ENCODE results near the gene POLD3. TPM values are rescaled to one million over a fixed set of nuclear protein-coding genes. Genes with fewer than 3 reads are reported as not detected.

Gene POLD3
- total RNA-seq, 1 experiment from 2014 or later: 18.9 TPM

GRCh38 chr11:74685905-74686304, 93.5 kb downstream of the POLD3 start:
- Histone ChIP-seq H3K4me3 (replicated peaks in 1 of 2; ENCODE audit: low read depth in 1 of 2, low read length in 2 of 2) (no peak overlapping the region), H2AFZ (ENCODE audit: low read depth, low read length, poor library complexity, severe bottlenecking) (no peak overlapping the region), H3K9me3 (ENCODE audit: control insufficient read depth in 1 of 2, insufficient read depth in 1 of 2, low read depth in 1 of 2, low read length in 2 of 2) (no peaks in the 10 kb centered on the region), H3K9ac (ENCODE audit: low read length) (no peak overlapping the region), H3K36me3 (ENCODE audit: control insufficient read depth in 1 of 2, insufficient read depth in 2 of 2, low read length in 2 of 2) (no peaks in the 10 kb centered on the region), H3K27ac (ENCODE audit: low read depth, low read length) (no peak overlapping the region), H3K27me3 (ENCODE audit: insufficient read depth, low read length) (no peaks in the 10 kb centered on the region), H3K9me2 (ENCODE audit: insufficient read depth) (no peaks in the 10 kb centered on the region), H4K20me1 (ENCODE audit: insufficient read depth) (no peaks in the 10 kb centered on the region), H3K4me1 (ENCODE audit: control insufficient read depth in 1 of 2, insufficient read depth in 2 of 2, low read length in 2 of 2) (peaks cover 0 to 9% of the 10 kb centered on the region in 2 experiments; a peak in 1 of 4 replicates), H3K4me2 (ENCODE audit: low read length) (no peak overlapping the region), H3K79me2 (ENCODE audit: insufficient read depth, low read length) (no peaks in the 10 kb centered on the region)
- intact Hi-C loops (cut with micrococcal nuclease): no loop called here
- ChIA-PET RAD21 (ENCODE audit: low non-redundant PET in 1 of 2, low total read pairs in 2 of 2, uncharacterized antibody in 2 of 2, unreplicated experiment in 2 of 2) (no interaction called here), POLR2A (no interaction called here), CTCF (interaction anchor here (0.9 kb wide), 1 partner anchor 17 kb away, joined by 3 read pairs; no protein-coding TSS in a partner anchor)
- no TSS peak for BruUV-seq (replicated peaks)
- no peak for DNase-seq (ENCODE audit: low read depth, low spot score)
- TF ChIP-seq MAX (IDR thresholded peaks at IDR 0.05): no peak
- no peak for TF ChIP-seq RAD21 (IDR thresholded peaks at IDR 0.05; ENCODE audit: low read depth)
- no peak for TF ChIP-seq EGR1 (IDR thresholded peaks at IDR 0.05; ENCODE audit: low read depth)
- TF ChIP-seq, protein P1, sequence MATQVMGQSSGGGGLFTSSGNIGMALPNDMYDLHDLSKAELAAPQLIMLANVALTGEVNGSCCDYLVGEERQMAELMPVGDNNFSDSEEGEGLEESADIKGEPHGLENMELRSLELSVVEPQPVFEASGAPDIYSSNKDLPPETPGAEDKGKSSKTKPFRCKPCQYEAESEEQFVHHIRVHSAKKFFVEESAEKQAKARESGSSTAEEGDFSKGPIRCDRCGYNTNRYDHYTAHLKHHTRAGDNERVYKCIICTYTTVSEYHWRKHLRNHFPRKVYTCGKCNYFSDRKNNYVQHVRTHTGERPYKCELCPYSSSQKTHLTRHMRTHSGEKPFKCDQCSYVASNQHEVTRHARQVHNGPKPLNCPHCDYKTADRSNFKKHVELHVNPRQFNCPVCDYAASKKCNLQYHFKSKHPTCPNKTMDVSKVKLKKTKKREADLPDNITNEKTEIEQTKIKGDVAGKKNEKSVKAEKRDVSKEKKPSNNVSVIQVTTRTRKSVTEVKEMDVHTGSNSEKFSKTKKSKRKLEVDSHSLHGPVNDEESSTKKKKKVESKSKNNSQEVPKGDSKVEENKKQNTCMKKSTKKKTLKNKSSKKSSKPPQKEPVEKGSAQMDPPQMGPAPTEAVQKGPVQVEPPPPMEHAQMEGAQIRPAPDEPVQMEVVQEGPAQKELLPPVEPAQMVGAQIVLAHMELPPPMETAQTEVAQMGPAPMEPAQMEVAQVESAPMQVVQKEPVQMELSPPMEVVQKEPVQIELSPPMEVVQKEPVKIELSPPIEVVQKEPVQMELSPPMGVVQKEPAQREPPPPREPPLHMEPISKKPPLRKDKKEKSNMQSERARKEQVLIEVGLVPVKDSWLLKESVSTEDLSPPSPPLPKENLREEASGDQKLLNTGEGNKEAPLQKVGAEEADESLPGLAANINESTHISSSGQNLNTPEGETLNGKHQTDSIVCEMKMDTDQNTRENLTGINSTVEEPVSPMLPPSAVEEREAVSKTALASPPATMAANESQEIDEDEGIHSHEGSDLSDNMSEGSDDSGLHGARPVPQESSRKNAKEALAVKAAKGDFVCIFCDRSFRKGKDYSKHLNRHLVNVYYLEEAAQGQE (IDR thresholded peaks at IDR 0.05; ENCODE audit: low read depth): no peak
- no peak for TF ChIP-seq CBX3 (IDR thresholded peaks at IDR 0.05; ENCODE audit: low read depth)
- TF ChIP-seq ZBTB33 (IDR thresholded peaks at IDR 0.05; ENCODE audit: extremely low read depth, insufficient replicate concordance, low read length): no peak
- TF ChIP-seq, protein P2, sequence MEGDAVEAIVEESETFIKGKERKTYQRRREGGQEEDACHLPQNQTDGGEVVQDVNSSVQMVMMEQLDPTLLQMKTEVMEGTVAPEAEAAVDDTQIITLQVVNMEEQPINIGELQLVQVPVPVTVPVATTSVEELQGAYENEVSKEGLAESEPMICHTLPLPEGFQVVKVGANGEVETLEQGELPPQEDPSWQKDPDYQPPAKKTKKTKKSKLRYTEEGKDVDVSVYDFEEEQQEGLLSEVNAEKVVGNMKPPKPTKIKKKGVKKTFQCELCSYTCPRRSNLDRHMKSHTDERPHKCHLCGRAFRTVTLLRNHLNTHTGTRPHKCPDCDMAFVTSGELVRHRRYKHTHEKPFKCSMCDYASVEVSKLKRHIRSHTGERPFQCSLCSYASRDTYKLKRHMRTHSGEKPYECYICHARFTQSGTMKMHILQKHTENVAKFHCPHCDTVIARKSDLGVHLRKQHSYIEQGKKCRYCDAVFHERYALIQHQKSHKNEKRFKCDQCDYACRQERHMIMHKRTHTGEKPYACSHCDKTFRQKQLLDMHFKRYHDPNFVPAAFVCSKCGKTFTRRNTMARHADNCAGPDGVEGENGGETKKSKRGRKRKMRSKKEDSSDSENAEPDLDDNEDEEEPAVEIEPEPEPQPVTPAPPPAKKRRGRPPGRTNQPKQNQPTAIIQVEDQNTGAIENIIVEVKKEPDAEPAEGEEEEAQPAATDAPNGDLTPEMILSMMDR (IDR thresholded peaks at IDR 0.05 in 2 of 3, conservative IDR thresholded peaks at IDR 0.05 in 1 of 3; ENCODE audit: borderline replicate concordance in 1 of 3, insufficient read depth in 1 of 3, low read depth in 2 of 3, low read length in 2 of 3): no peak
- no peak for TF ChIP-seq POLR2A (IDR thresholded peaks at IDR 0.05; ENCODE audit: borderline replicate concordance, extremely low read depth, insufficient read depth, insufficient read length)
- no peak for TF ChIP-seq TCF7L2 (IDR thresholded peaks at IDR 0.05; ENCODE audit: borderline replicate concordance, extremely low read depth, insufficient read depth, insufficient read length)
- no peak for TF ChIP-seq FOSL1 (IDR thresholded peaks at IDR 0.05; ENCODE audit: low read depth)
- no peak for TF ChIP-seq SRF (IDR thresholded peaks at IDR 0.05; ENCODE audit: low read depth)
- ATAC-seq: no peak
